H1 (cell line): Measurements from ENCODE around the gene ARFGEF3. TPM values are rescaled to one million over a fixed set of nuclear protein-coding genes. Genes with fewer than 3 reads are reported as not detected.

Experiments
- CTCF ChIA-PET: fragments of 300-600 bp; sonication (Branson Sonifier 250); formaldehyde crosslinking; loops from one replicate; lab custom pipeline; 2021; ENCODE audit not compliant: partially characterized antibody; lab: Charles Lee
- POLR2A ChIA-PET: fragments of 300-600 bp; sonication (Branson Sonifier 250); formaldehyde crosslinking; loops from one replicate; lab custom pipeline; 2021; ENCODE audit warnings: inconsistent platforms; ENCODE audit not compliant: partially characterized antibody; lab: Charles Lee
- DNase-seq, 2 experiments: peaks; one replicate each; pipeline versions ENCODE4 v3.0.0 to v3.0.0-alpha.2; 2010 to 2022; ENCODE audit warnings: low spot score in 2 of 2, low read depth in 1 of 2, mixed read lengths in 1 of 2
- FAIRE-seq: peaks from 2 replicates; lab custom pipeline; 2011; peaks lifted over from hg19 to GRCh38; lab: Jason Lieb, UNC
- H2AFZ ChIP-seq: 2 replicates; pipeline ENCODE4 v1.8.1; 2012; ENCODE audit warnings: low read length, inconsistent platforms
- H2AK5ac ChIP-seq: 2 replicates; pipeline ENCODE4 v1.6.1; 2013; ENCODE audit warnings: low read depth, low read length
- H2BK120ac ChIP-seq: replicated peaks from 2 replicates; pipeline ENCODE3; 2013; ENCODE audit warnings: low read depth, low read length, inconsistent platforms
- H2BK12ac ChIP-seq: 2 replicates; pipeline ENCODE4 v1.6.1; 2013; ENCODE audit warnings: low read depth, low read length
- H2BK15ac ChIP-seq: 2 replicates; pipeline ENCODE4 v1.6.1; 2013; ENCODE audit warnings: low read length
- H2BK20ac ChIP-seq: 2 replicates; pipeline ENCODE4 v1.6.1; 2013; ENCODE audit warnings: low read length
- H2BK5ac ChIP-seq: 2 replicates; pipeline ENCODE4 v1.6.1; 2013; ENCODE audit warnings: low read depth, low read length
- H3K14ac ChIP-seq: 2 replicates; pipeline ENCODE4 v1.6.1; 2013; ENCODE audit warnings: inconsistent platforms; ENCODE audit not compliant: insufficient read length
- H3K18ac ChIP-seq: 2 replicates; pipeline ENCODE4 v1.6.1; 2013; ENCODE audit warnings: low read length; ENCODE audit errors: extremely low read depth
- H3K23ac ChIP-seq: 2 replicates; pipeline ENCODE4 v1.6.1; 2013; ENCODE audit warnings: inconsistent platforms; ENCODE audit not compliant: insufficient read length
- H3K23me2 ChIP-seq: 2 replicates; pipeline ENCODE4 v1.6.1; 2013; ENCODE audit warnings: low read depth, low read length
- H3K27ac ChIP-seq: 2 replicates; pipeline ENCODE4 v1.6.1; 2011; ENCODE audit warnings: low read depth, low read length, inconsistent platforms
- H3K27me3 ChIP-seq, 4 experiments: replicated peaks in 1 of 4; 1 replicate in 1 of 4; 2 replicates in 3 of 4; pipeline versions ENCODE4 v1.6.1 to v1.8.1; 2011 to 2013; ENCODE audit warnings: low read length in 3 of 4, mild to moderate bottlenecking in 3 of 4, inconsistent platforms in 2 of 4, mixed read lengths in 2 of 4, moderate library complexity in 1 of 4; ENCODE audit not compliant: control insufficient read depth in 3 of 4, insufficient read depth in 3 of 4; ENCODE audit errors: extremely low read depth in 1 of 4
- H3K36me3 ChIP-seq, 4 experiments: 2 replicates each; pipeline versions ENCODE4 v1.6.1 to v1.8.1; 2011 to 2013; ENCODE audit warnings: mild to moderate bottlenecking in 4 of 4, low read length in 3 of 4, moderate library complexity in 2 of 4, control low read depth in 1 of 4, inconsistent platforms in 1 of 4; ENCODE audit not compliant: insufficient read depth in 4 of 4, control insufficient read depth in 2 of 4
- H3K4ac ChIP-seq: replicated peaks from 2 replicates; pipeline ENCODE3; 2013; ENCODE audit warnings: low read length, low read depth, mixed read lengths, inconsistent platforms; ENCODE audit not compliant: insufficient read length
- H3K4me1 ChIP-seq, 4 experiments: replicated peaks in 1 of 4; 1 replicate in 1 of 4; 2 replicates in 3 of 4; pipeline versions ENCODE4 v1.6.1 to v1.8.1; 2011 to 2013; ENCODE audit warnings: low read length in 3 of 4, inconsistent platforms in 2 of 4, mixed read lengths in 1 of 4; ENCODE audit not compliant: insufficient read depth in 4 of 4, control insufficient read depth in 3 of 4
- H3K4me2 ChIP-seq, 2 experiments: 2 replicates each; pipeline versions ENCODE4 v1.6.1 to v1.8.1; 2011 to 2013; ENCODE audit warnings: low read depth in 2 of 2, low read length in 2 of 2, control low read depth in 1 of 2, inconsistent platforms in 1 of 2, mild to moderate bottlenecking in 1 of 2; ENCODE audit not compliant: insufficient read depth in 1 of 2
- H3K4me3 ChIP-seq, 4 experiments: fragments of 200-600, 300-600 bp in 1 of 4; sonication (generic), shearing (Covaris generic), sonication (Bioruptor Twin) in 1 of 4; 2 replicates each; pipeline versions ENCODE4 v1.5.1 to v1.8.1; 2011 to 2016; ENCODE audit warnings: low read length in 4 of 4, low read depth in 3 of 4, control low read depth in 2 of 4, inconsistent platforms in 2 of 4, mild to moderate bottlenecking in 2 of 4, mixed read lengths in 1 of 4, moderate library complexity in 1 of 4; ENCODE audit not compliant: insufficient read depth in 2 of 4; ENCODE audit errors: extremely low read depth in 1 of 4
- H3K56ac ChIP-seq: replicated peaks from 2 replicates; pipeline ENCODE3; 2013; ENCODE audit warnings: low read depth, mild to moderate bottlenecking, mixed read lengths, low read length, inconsistent platforms; ENCODE audit not compliant: insufficient read length
- H3K79me1 ChIP-seq: 2 replicates; pipeline ENCODE4 v1.6.1; 2013; ENCODE audit warnings: low read depth, low read length, control low read depth
- H3K79me2 ChIP-seq, 2 experiments: 2 replicates each; pipeline versions ENCODE4 v1.6.1 to v1.8.1; 2012 to 2013; ENCODE audit warnings: low read length in 2 of 2, mild to moderate bottlenecking in 2 of 2, inconsistent platforms in 1 of 2; ENCODE audit not compliant: insufficient read depth in 2 of 2, control insufficient read depth in 1 of 2
- H3K9ac ChIP-seq, 4 experiments: replicated peaks in 1 of 4; 1 replicate in 1 of 4; 2 replicates in 3 of 4; pipeline versions ENCODE4 v1.6.1 to v1.8.1; 2011 to 2013; ENCODE audit warnings: low read depth in 3 of 4, low read length in 3 of 4, control low read depth in 2 of 4, mild to moderate bottlenecking in 2 of 4, moderate library complexity in 2 of 4, inconsistent platforms in 1 of 4; ENCODE audit errors: extremely low read depth in 1 of 4
- H3K9me3 ChIP-seq, 2 experiments: 2 replicates each; pipeline versions ENCODE4 v1.6.1 to v1.8.1; 2012 to 2013; ENCODE audit warnings: mild to moderate bottlenecking in 2 of 2, moderate library complexity in 2 of 2, control low read depth in 1 of 2, inconsistent platforms in 1 of 2, low read depth in 1 of 2, low read length in 1 of 2, mixed read lengths in 1 of 2; ENCODE audit not compliant: insufficient read depth in 2 of 2
- H4K20me1 ChIP-seq, 2 experiments: replicated peaks in 1 of 2; 2 replicates each; pipeline versions ENCODE3 to v1.8.1; 2011 to 2013; ENCODE audit warnings: inconsistent platforms in 2 of 2, low read length in 2 of 2, mild to moderate bottlenecking in 1 of 2; ENCODE audit not compliant: insufficient read depth in 2 of 2, control insufficient read depth in 1 of 2
- H4K5ac ChIP-seq: 2 replicates; pipeline ENCODE4 v1.6.1; 2013; ENCODE audit warnings: low read length, low read depth, mixed read lengths, inconsistent platforms; ENCODE audit not compliant: insufficient read length
- H4K8ac ChIP-seq: 2 replicates; pipeline ENCODE4 v1.8.0; 2013; ENCODE audit warnings: mild to moderate bottlenecking, moderate library complexity, low read length, inconsistent platforms; ENCODE audit not compliant: insufficient read depth; ENCODE audit errors: extremely low read depth
- H4K91ac ChIP-seq: replicated peaks from 2 replicates; pipeline ENCODE3; 2013; ENCODE audit warnings: low read length, mixed read lengths, inconsistent platforms; ENCODE audit not compliant: insufficient read length
- CHD1 ChIP-seq: IDR thresholded peaks from 2 replicates; pipeline ENCODE4 v1.6.1; 2012; ENCODE audit warnings: low read depth, low read length, improper control_type of control experiment
- GTF2F1 ChIP-seq: IDR thresholded peaks from 2 replicates; pipeline ENCODE4 v1.6.1; 2012; ENCODE audit warnings: low read depth, low read length, improper control_type of control experiment, borderline replicate concordance
- MAX ChIP-seq: IDR thresholded peaks from 2 replicates; pipeline ENCODE4 v1.6.1; 2012; ENCODE audit warnings: inconsistent platforms
- POU5F1 ChIP-seq: IDR thresholded peaks from 2 replicates; pipeline ENCODE4 v1.6.1; 2011; ENCODE audit warnings: low read depth, mild to moderate bottlenecking, low read length, moderate library complexity
- TAF1 ChIP-seq: IDR thresholded peaks from 2 replicates; pipeline ENCODE4 v1.6.1; 2011; ENCODE audit warnings: mild to moderate bottlenecking, low read depth, low read length
- WGBS, 2 experiments: shearing (Covaris generic) in 1 of 2; methylation state at CpG; one replicate each; pipeline versions ENCODE4 v1.1.6 to v1.1.7; 2013 to 2015; ENCODE audit warnings: low lambda C conversion rate in 2 of 2, mixed read lengths in 2 of 2, inconsistent platforms in 1 of 2, low coverage in 1 of 2, missing lambda C conversion rate in 1 of 2; ENCODE audit not compliant: insufficient replicate concordance in 2 of 2, insufficient coverage in 1 of 2, insufficient read length in 1 of 2; ENCODE audit errors: extremely low coverage in 1 of 2, missing lambda C conversion rate in 1 of 2; 5-methylcytosine and 5-hydroxymethylcytosine counted together
- polyA plus RNA-seq, 7 experiments: library from polyadenylated mRNA; depleted of rRNA in 3 of 7; stranded (reverse) in 5 of 7; unstranded in 2 of 7; fragments of >200 nt in 5 of 7; fragments of 200-250 nt in 2 of 7; gene quantifications; 1 replicate in 5 of 7; 2 replicates in 1 of 7; 4 replicates in 1 of 7; pipeline versions ENCODE4 v1.2.1 to v1.2.3, GENCODE V29; 2011 to 2013; ENCODE audit warnings: missing spikeins in 2 of 7, mixed read lengths in 2 of 7
- total RNA-seq: library from RNA; stranded (reverse); fragmentation: NEBNext Ultra II Directional; extraction: Animal tissue kit (Norgen Biotek cat#: 25700); gene quantifications from 2 replicates; pipeline ENCODE4 v1.2.1, GENCODE V29; 2021

ARFGEF3 gene
- total and polyA plus RNA-seq, 2 of the 8 experiments (the other 6 are each of a cell fraction or from before 2014, with no cell fraction given) = 5.8 to 23.2 TPM

- no peak overlapping the region for H4K5ac ChIP-seq
- POLR2A ChIA-PET = interaction anchor here (1.3 kb wide), 1 partner anchor 92 kb away, joined by 4 read pairs; the partner anchor contains the start of gene HEBP2
- WGBS, 2 experiments = 88% methylated on average over 13 of the region's 13 CpGs; no CpG with 5 or more reads in 1 of the 2 experiments
Measured at GRCh38 chr6:138311268-138311667, 149.5 kb downstream of the ARFGEF3 start.

More at GRCh38 chr6:138311268-138311667, 149.5 kb downstream of the ARFGEF3 start:
- H2BK20ac ChIP-seq = no peak overlapping the region
- no peak overlapping the region for H2BK120ac ChIP-seq
- H3K79me1 ChIP-seq = no peaks in the 10 kb centered on the region
- H2AFZ ChIP-seq = no peak overlapping the region
- no peak overlapping the region for H2AK5ac ChIP-seq
- no peak overlapping the region for H3K18ac ChIP-seq
- H3K27ac ChIP-seq = no peak overlapping the region
- FAIRE-seq = no peak
- no peaks in the 10 kb centered on the region for H3K79me2 ChIP-seq
- peaks cover 2 to 11% (median 5%) of the 10 kb centered on the region in 4 experiments; a peak in 5 of 8 replicates for H3K36me3 ChIP-seq
- H3K56ac ChIP-seq = no peak overlapping the region
- no peak overlapping the region for H3K4ac ChIP-seq
- H3K4me1 ChIP-seq = no peaks in the 10 kb centered on the region
- DNase-seq = no peak
- no peak for TF ChIP-seq CHD1
- no peak for TF ChIP-seq POU5F1
- no peak for TF ChIP-seq TAF1
- no peak for TF ChIP-seq GTF2F1
- TF ChIP-seq MAX = no peak
- no peak overlapping the region for H3K4me2 ChIP-seq
- H2BK15ac ChIP-seq = no peak overlapping the region
- H3K4me3 ChIP-seq = no peak overlapping the region
- H3K23me2 ChIP-seq = no peaks in the 10 kb centered on the region
- H2BK5ac ChIP-seq = no peak overlapping the region
- no peak overlapping the region for H3K23ac ChIP-seq
- no peaks in the 10 kb centered on the region for H4K20me1 ChIP-seq
- H3K9me3 ChIP-seq = no peaks in the 10 kb centered on the region
- H3K14ac ChIP-seq = no peak overlapping the region
- no peak overlapping the region for H4K8ac ChIP-seq
- CTCF ChIA-PET = no interaction called here
- H3K27me3 ChIP-seq = no peaks in the 10 kb centered on the region
- no peak overlapping the region for H4K91ac ChIP-seq
- H3K9ac ChIP-seq = no peak overlapping the region
- H2BK12ac ChIP-seq = no peak overlapping the region
